Measurements from ENCODE around the gene EXOC4.

- no peak for TF ChIP-seq POLR2AphosphoS5 (IDR thresholded peaks at IDR 0.05)
- no peak for TF ChIP-seq EP300 (IDR thresholded peaks at IDR 0.05; ENCODE audit: low read depth)
- no peak for TF ChIP-seq CTCF (IDR thresholded peaks at IDR 0.05)
Observed at GRCh38 chr7:133993547-133993946, 740.7 kb downstream of the EXOC4 start.

Data from transverse colon (tissue), 4 donors.